Panc1 (cell line): ENCODE measurements around the gene CAP1.

Experiments used
- POLR2AphosphoS5 ChIP-seq: IDR thresholded peaks from 2 replicates; pipeline ENCODE4 v1.6.1; 2012; ENCODE audit warnings: mild to moderate bottlenecking, low read depth, low read length, moderate library complexity
- SIN3A ChIP-seq: IDR thresholded peaks from 2 replicates; pipeline ENCODE4 v1.6.1; 2012; ENCODE audit warnings: low read depth, mild to moderate bottlenecking, low read length, moderate library complexity, borderline replicate concordance; ENCODE audit not compliant: insufficient read depth
- TF ChIP-seq, protein P1 (sequence below): fragments of 450-650 bp; IDR thresholded peaks from 2 replicates; pipeline ENCODE4 v1.5.1; 2017; ENCODE audit warnings: mild to moderate bottlenecking

DNA sequence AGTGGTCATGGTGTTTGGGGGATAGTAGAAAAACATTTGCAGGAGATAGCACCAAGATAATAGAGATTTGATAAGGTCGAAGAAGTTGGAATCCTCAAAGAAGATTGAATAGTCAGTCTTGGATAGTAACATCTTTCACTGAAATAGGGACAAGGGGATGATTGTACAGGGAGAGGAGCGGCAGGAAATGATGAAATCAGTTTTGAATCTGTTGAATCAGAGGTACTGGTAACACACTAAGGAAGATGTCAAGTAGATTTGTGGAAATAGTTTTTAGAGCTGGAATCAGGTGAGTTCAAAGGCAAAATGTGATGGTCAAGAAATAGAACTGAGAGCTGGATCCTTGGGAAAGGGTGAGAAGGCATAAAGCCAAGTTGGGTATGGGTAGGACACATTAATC is 26.5 kb downstream of the CAP1 start:
- TF ChIP-seq SIN3A (no peak), POLR2AphosphoS5 (no peak)
- TF ChIP-seq, protein P1, sequence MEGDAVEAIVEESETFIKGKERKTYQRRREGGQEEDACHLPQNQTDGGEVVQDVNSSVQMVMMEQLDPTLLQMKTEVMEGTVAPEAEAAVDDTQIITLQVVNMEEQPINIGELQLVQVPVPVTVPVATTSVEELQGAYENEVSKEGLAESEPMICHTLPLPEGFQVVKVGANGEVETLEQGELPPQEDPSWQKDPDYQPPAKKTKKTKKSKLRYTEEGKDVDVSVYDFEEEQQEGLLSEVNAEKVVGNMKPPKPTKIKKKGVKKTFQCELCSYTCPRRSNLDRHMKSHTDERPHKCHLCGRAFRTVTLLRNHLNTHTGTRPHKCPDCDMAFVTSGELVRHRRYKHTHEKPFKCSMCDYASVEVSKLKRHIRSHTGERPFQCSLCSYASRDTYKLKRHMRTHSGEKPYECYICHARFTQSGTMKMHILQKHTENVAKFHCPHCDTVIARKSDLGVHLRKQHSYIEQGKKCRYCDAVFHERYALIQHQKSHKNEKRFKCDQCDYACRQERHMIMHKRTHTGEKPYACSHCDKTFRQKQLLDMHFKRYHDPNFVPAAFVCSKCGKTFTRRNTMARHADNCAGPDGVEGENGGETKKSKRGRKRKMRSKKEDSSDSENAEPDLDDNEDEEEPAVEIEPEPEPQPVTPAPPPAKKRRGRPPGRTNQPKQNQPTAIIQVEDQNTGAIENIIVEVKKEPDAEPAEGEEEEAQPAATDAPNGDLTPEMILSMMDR = no peak
